ENCODE data around the gene PRPS1L1. TPM values are rescaled to one million over a fixed set of nuclear protein-coding genes. Genes with fewer than 3 reads are reported as not detected.

The PRPS1L1 gene
- total and polyA plus RNA-seq, 2 of the 8 experiments (the other 6 are each of a cell fraction or from before 2014, with no cell fraction given), result not detected

DNA sequence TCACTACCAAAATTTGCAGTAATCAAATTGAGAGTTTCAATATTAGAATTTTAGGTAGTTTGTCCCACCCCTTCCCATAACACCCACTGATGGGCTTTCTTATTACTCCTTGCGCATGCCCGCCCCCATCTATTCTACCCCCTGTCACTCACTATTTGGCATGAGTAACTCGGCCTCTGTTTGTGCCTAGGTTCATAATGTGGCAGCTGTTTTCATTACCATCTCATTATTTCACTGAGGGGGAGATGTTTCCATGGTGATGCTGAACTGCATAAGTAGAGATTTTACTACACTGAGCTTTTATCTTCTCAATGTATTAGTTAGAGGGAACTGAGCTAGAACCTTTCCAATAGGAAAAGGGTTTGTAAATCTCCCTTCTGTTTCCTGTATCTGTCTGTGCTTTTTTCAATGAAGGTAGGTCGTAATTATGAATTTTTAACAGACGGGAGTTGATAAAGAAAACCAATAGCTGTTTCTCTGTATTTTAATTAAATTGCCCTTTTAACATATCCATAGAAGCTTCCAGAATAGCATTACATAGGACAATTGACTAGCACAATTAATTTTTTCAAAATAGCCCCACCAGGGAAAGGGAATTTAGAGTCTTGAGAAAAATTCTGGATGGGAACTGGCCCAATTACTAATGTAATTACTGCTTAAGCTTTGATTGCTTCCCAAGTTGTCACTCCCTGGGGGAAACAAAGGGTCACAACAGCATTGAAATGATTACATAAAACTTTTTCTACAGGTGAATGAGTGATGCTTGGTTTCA lies 33.4 kb downstream of the PRPS1L1 start (continued):
- TF ChIP-seq, protein P1, sequence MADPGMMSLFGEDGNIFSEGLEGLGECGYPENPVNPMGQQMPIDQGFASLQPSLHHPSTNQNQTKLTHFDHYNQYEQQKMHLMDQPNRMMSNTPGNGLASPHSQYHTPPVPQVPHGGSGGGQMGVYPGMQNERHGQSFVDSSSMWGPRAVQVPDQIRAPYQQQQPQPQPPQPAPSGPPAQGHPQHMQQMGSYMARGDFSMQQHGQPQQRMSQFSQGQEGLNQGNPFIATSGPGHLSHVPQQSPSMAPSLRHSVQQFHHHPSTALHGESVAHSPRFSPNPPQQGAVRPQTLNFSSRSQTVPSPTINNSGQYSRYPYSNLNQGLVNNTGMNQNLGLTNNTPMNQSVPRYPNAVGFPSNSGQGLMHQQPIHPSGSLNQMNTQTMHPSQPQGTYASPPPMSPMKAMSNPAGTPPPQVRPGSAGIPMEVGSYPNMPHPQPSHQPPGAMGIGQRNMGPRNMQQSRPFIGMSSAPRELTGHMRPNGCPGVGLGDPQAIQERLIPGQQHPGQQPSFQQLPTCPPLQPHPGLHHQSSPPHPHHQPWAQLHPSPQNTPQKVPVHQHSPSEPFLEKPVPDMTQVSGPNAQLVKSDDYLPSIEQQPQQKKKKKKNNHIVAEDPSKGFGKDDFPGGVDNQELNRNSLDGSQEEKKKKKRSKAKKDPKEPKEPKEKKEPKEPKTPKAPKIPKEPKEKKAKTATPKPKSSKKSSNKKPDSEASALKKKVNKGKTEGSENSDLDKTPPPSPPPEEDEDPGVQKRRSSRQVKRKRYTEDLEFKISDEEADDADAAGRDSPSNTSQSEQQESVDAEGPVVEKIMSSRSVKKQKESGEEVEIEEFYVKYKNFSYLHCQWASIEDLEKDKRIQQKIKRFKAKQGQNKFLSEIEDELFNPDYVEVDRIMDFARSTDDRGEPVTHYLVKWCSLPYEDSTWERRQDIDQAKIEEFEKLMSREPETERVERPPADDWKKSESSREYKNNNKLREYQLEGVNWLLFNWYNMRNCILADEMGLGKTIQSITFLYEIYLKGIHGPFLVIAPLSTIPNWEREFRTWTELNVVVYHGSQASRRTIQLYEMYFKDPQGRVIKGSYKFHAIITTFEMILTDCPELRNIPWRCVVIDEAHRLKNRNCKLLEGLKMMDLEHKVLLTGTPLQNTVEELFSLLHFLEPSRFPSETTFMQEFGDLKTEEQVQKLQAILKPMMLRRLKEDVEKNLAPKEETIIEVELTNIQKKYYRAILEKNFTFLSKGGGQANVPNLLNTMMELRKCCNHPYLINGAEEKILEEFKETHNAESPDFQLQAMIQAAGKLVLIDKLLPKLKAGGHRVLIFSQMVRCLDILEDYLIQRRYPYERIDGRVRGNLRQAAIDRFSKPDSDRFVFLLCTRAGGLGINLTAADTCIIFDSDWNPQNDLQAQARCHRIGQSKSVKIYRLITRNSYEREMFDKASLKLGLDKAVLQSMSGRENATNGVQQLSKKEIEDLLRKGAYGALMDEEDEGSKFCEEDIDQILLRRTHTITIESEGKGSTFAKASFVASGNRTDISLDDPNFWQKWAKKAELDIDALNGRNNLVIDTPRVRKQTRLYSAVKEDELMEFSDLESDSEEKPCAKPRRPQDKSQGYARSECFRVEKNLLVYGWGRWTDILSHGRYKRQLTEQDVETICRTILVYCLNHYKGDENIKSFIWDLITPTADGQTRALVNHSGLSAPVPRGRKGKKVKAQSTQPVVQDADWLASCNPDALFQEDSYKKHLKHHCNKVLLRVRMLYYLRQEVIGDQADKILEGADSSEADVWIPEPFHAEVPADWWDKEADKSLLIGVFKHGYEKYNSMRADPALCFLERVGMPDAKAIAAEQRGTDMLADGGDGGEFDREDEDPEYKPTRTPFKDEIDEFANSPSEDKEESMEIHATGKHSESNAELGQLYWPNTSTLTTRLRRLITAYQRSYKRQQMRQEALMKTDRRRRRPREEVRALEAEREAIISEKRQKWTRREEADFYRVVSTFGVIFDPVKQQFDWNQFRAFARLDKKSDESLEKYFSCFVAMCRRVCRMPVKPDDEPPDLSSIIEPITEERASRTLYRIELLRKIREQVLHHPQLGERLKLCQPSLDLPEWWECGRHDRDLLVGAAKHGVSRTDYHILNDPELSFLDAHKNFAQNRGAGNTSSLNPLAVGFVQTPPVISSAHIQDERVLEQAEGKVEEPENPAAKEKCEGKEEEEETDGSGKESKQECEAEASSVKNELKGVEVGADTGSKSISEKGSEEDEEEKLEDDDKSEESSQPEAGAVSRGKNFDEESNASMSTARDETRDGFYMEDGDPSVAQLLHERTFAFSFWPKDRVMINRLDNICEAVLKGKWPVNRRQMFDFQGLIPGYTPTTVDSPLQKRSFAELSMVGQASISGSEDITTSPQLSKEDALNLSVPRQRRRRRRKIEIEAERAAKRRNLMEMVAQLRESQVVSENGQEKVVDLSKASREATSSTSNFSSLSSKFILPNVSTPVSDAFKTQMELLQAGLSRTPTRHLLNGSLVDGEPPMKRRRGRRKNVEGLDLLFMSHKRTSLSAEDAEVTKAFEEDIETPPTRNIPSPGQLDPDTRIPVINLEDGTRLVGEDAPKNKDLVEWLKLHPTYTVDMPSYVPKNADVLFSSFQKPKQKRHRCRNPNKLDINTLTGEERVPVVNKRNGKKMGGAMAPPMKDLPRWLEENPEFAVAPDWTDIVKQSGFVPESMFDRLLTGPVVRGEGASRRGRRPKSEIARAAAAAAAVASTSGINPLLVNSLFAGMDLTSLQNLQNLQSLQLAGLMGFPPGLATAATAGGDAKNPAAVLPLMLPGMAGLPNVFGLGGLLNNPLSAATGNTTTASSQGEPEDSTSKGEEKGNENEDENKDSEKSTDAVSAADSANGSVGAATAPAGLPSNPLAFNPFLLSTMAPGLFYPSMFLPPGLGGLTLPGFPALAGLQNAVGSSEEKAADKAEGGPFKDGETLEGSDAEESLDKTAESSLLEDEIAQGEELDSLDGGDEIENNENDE (IDR thresholded peaks at IDR 0.05; ENCODE audit: insufficient replicate concordance, low read length), result no peak
- TF ChIP-seq SIN3A (conservative IDR thresholded peaks at IDR 0.05 in 1 of 2, IDR thresholded peaks at IDR 0.05 in 1 of 2; ENCODE audit: low read depth in 1 of 2, low read length in 2 of 2), result no peak
